WI38 (cell line): ENCODE data around the gene ZDHHC18.

ENCODE experiments used
- H3K4me3 ChIP-seq: 2 replicates; pipeline ENCODE4 v1.5.1; 2011; ENCODE audit warnings: low read depth, mild to moderate bottlenecking, control low read depth, low read length
- TF ChIP-seq, protein P1 (sequence below): IDR thresholded peaks from 2 replicates; pipeline ENCODE4 v1.5.1; 2012; ENCODE audit warnings: low read depth, mild to moderate bottlenecking, control low read depth, low read length

ZDHHC18 gene

DNA sequence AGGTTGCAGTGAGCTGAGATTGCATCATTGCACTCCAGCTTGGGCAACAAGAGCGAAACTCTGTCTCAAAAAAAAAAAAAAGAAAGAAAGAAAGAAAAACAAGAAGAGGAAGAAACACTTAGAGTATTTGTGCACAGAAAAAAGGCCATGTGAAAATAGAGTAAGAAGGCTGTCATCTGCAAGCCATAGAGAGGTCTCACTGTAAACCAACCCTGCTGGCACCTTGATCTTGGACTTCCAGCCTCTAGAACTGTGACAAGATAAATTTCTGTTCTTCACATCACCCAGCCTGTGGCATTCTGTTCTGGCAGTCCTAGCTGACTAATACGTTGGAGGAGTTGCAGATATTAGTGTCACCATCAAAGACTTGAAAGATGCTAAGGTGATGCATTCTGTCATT is 12.1 kb upstream of the ZDHHC18 start:
- H3K4me3 ChIP-seq, result no peak overlapping the region
- TF ChIP-seq, protein P1, sequence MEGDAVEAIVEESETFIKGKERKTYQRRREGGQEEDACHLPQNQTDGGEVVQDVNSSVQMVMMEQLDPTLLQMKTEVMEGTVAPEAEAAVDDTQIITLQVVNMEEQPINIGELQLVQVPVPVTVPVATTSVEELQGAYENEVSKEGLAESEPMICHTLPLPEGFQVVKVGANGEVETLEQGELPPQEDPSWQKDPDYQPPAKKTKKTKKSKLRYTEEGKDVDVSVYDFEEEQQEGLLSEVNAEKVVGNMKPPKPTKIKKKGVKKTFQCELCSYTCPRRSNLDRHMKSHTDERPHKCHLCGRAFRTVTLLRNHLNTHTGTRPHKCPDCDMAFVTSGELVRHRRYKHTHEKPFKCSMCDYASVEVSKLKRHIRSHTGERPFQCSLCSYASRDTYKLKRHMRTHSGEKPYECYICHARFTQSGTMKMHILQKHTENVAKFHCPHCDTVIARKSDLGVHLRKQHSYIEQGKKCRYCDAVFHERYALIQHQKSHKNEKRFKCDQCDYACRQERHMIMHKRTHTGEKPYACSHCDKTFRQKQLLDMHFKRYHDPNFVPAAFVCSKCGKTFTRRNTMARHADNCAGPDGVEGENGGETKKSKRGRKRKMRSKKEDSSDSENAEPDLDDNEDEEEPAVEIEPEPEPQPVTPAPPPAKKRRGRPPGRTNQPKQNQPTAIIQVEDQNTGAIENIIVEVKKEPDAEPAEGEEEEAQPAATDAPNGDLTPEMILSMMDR, result no peak

DNA sequence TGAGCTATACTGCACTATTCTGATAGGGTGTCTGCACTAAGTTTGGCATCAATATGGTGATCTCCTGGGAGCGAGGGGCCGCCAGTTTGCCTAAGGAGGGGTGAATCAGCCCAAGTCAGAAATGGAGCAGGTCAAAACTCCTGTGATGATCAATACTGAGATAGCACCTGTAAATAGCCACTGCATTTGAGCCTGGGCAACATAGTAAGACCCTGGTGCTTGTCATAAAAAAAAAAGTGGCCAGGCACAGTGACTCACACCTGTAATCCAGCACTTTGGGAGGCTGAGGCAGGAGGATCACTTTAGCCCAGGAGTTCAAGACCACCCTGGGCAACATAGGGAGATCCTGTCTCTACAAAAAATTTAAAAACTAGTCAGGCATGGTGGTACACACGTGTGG is 11.6 kb upstream of the ZDHHC18 start:
- TF ChIP-seq, protein P1, result no peak

DNA sequence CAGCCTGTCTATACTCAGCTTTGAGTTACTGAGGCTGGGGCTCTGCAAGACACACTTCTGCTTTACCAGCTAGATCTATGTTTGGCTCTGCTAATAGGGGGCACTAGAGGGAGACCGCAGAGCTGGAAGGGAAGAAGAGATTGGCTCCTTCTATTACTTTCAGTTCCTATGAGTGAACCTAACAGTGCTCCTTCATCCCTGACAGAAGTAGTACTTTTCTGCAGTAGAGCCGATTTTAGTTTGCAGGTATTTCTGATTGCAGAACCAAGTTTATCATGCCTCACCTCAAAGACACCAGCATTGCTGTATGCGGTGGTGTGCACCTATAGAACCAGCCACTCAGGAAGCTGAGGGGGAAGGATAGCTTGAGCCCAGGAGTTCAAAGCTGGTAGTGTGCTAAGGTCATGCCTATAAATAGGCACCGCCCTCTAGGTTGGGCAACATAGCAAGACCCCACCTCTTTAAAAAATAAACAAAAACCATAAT is 5.7 kb upstream of the ZDHHC18 start:
- TF ChIP-seq, protein P1, result 0 out of 2 replicates have a peak, but pooled peaks have one; percentile 4
- no peak overlapping the region for H3K4me3 ChIP-seq

More for the DNA sequence above, 11.6 kb upstream of the ZDHHC18 start:
- H3K4me3 ChIP-seq, result no peak overlapping the region

DNA sequence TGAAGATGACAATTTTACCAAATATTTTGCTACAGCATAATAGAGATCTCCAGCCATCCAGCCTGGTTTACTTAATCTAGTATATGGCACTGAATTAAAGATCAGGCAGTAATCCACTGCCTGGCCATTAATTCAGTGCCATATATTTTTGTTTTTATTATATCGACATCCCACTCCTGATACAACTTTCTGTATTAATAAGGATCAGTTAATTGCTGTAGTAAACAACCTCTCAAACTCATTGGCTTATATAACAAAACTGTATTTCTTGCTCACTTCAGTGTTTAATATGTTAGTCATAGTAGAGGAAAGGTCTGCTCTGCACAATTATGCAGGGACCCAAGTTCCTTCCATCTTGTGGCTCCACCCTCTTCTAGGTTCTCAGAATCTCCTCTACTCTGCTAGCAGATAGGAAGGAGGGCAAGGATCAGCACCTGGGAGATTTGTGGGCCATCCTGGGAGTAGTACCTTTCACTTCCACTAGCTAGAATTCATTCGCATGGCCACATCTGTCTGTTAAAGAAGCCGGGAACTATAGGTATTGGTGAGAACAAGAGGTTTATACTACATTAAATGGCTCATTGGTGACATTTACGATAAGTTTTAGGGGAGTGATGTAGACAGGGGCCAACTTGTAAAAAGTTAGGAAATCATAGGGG is 3.6 kb upstream of the ZDHHC18 start:
- TF ChIP-seq, protein P1, result no peak
- H3K4me3 ChIP-seq, result no peak overlapping the region

DNA sequence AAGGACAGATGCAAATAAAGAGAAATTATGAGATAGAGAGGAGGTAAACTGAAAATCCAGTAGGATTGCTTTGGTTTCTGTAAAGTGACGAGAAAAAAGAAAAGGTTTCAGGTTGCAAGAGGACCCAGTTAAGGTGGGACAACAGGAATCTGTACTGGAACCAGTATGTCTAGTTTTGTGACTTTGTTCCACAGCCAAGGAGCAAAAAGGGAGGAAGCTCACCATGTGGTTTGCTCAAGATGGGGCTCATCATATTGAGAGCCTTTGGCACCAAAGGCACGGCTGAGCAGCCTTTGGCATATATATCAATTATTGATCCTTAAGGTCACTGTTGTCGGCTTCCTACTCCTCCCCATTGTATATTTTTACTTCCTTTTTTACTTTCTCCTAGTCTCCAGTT is 1.8 kb upstream of the ZDHHC18 start:
- H3K4me3 ChIP-seq, result no peak overlapping the region
- TF ChIP-seq, protein P1, result no peak

DNA sequence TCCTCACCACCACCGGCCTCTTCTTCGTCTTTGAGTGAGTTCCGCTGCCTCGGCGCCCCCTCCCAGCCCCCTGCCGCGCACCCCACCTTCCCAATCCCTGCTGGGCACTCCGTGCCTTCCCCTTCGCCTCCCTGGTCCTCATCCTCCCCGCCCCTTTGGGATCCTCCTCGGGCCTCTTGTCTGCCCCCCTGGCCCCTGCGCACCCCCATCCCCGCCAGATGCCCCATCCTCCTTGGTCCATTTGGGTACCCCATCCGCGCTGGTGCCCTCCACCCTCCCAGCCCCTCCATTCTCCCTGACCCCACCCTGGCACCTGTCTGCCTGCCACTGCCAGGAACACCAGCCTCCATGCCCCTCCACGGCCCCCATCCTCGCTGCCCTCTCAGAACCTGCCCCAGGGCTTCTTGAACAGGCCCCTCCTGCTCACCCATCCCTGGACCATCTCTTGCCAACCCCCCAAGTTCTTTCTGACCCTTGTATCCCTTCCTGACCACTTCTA is 667 bp downstream of the ZDHHC18 start:
- H3K4me3 ChIP-seq, result peak overlapping the region; percentile 72
- TF ChIP-seq, protein P1, result no peak

DNA sequence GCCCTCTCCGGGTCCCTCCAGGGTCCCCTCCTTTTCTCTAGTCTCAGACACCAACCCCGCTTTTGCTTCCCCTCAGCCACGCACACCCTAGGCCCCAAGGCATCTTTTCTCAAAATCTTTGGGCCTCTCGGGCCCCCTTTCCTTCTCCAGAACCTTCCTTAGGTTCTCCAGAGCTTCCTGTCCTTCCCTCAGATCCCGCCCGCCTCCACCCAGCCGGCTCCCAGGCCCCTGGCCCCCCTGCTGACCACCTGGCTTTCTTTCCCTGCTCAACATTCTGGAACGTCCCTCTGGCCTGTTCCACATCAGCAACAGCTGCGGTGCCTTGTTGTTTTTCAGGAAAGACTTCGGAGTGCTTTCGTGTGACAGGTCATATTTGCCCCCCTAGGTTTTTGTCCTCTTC is 1.2 kb downstream of the ZDHHC18 start:
- TF ChIP-seq, protein P1, result no peak
- H3K4me3 ChIP-seq, result peak overlapping the region; percentile 72
